Measurements from ENCODE around the gene TBC1D5.

GRCh38 chr3:17588422-17588821 is 154.0 kb downstream of the TBC1D5 start:
- TF ChIP-seq, protein P1, sequence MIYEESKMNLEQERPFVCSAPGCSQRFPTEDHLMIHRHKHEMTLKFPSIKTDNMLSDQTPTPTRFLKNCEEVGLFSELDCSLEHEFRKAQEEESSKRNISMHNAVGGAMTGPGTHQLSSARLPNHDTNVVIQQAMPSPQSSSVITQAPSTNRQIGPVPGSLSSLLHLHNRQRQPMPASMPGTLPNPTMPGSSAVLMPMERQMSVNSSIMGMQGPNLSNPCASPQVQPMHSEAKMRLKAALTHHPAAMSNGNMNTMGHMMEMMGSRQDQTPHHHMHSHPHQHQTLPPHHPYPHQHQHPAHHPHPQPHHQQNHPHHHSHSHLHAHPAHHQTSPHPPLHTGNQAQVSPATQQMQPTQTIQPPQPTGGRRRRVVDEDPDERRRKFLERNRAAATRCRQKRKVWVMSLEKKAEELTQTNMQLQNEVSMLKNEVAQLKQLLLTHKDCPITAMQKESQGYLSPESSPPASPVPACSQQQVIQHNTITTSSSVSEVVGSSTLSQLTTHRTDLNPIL (CRISPR knock-in tag; IDR thresholded peaks at IDR 0.05; ENCODE audit: low read depth) = no peak
- no peak for TF ChIP-seq ZNF565 (CRISPR knock-in tag; conservative IDR thresholded peaks at IDR 0.05; ENCODE audit: low read depth)
- no peak for TF ChIP-seq PATZ1 (CRISPR knock-in tag; IDR thresholded peaks at IDR 0.05; ENCODE audit: borderline replicate concordance)
- TF ChIP-seq ARNTL (CRISPR knock-in tag; IDR thresholded peaks at IDR 0.05; ENCODE audit: borderline replicate concordance, low read depth) = no peak
- TF ChIP-seq ZFP30 (CRISPR knock-in tag; IDR thresholded peaks at IDR 0.05) = no peak
- no peak for TF ChIP-seq BACH2 (CRISPR knock-in tag; IDR thresholded peaks at IDR 0.05; ENCODE audit: borderline replicate concordance)
- no peak for TF ChIP-seq ISL1 (CRISPR knock-in tag; IDR thresholded peaks at IDR 0.05)
- TF ChIP-seq ZNF8 (CRISPR knock-in tag; IDR thresholded peaks at IDR 0.05) = no peak
- no peak for TF ChIP-seq GLIS3 (CRISPR knock-in tag; IDR thresholded peaks at IDR 0.05)
- no peak for TF ChIP-seq ZFP3 (CRISPR knock-in tag; IDR thresholded peaks at IDR 0.05)

All from SK-N-SH treated with all-trans-retinoic acid at 6 μM for 48 hours (cell line).